ENCODE measurements around the gene SLC30A9. TPM values are rescaled to one million over a fixed set of nuclear protein-coding genes. Genes with fewer than 3 reads are reported as not detected.

The SLC30A9 gene
- total and polyA plus RNA-seq, 2 of the 13 experiments (the other 11 are each of a cell fraction or from before 2014, with no cell fraction given): 27.5 to 72.8 TPM

GRCh38 chr4:41975341-41975740 lies 15.0 kb upstream of the SLC30A9 start:
- WGBS (ENCODE audit: low lambda C conversion rate): 34% methylated on average over 1 of the region's 1 CpG
- H3K9ac ChIP-seq (ENCODE audit: insufficient read depth, low read depth, low read length): no peak overlapping the region
- DNase-seq (ENCODE audit: low spot score) (no peak), ATAC-seq (no peak), FAIRE-seq (no peak)
- no peak overlapping the region for H3K27ac ChIP-seq (ENCODE audit: extremely low read length, insufficient read depth, low read length)
- no peak overlapping the region for H3K4me3 ChIP-seq (replicated peaks in 1 of 3; ENCODE audit: insufficient read depth in 1 of 3, low read depth in 2 of 3, low read length in 3 of 3)
- no peak overlapping the region for H3K4me2 ChIP-seq (ENCODE audit: low read depth, low read length)
- BruUV-seq (replicated peaks): no TSS peak
- H2AFZ ChIP-seq (ENCODE audit: low read length): no peak overlapping the region
- intact Hi-C loops (cut with micrococcal nuclease; ENCODE audit: unreplicated experiment) (no loop called here), in situ Hi-C loops (cut with HindIII; ENCODE audit: extremely low pct_ligation_motif_present, low pct_unique_long_range_greater_than_20kb) (no loop called here)
- H3K79me2 ChIP-seq (ENCODE audit: insufficient read depth, low read length): no peaks in the 10 kb centered on the region
- no peaks in the 10 kb centered on the region for H3K9me3 ChIP-seq (ENCODE audit: low read length)
- H3K4me1 ChIP-seq (ENCODE audit: insufficient read depth, low read length): peaks cover 11% of the 10 kb centered on the region; the same call in 1 of the 2 replicates
- ChIA-PET CTCF (ENCODE audit: low intra/inter-chr PET ratio, low total read pairs) (no interaction called here), POLR2A (no interaction called here)
- TF ChIP-seq THAP8 (CRISPR knock-in tag; IDR thresholded peaks at IDR 0.05; ENCODE audit: borderline replicate concordance): no peak
- no peak for TF ChIP-seq KLF6 (CRISPR knock-in tag; IDR thresholded peaks at IDR 0.05)
- no peak for TF ChIP-seq ZNF704 (CRISPR knock-in tag; IDR thresholded peaks at IDR 0.05; ENCODE audit: borderline replicate concordance)
- no peak for TF ChIP-seq ZMYM3 (CRISPR knock-in tag; IDR thresholded peaks at IDR 0.05)
- no peak for TF ChIP-seq ZNF784 (CRISPR knock-in tag; IDR thresholded peaks at IDR 0.05; ENCODE audit: borderline replicate concordance)
- no peak for TF ChIP-seq BCL6 (CRISPR knock-in tag; IDR thresholded peaks at IDR 0.05)
- H4K20me1 ChIP-seq (ENCODE audit: insufficient read depth, low read length): no peaks in the 10 kb centered on the region
- no peaks in the 10 kb centered on the region for H3K36me3 ChIP-seq (replicated peaks in 1 of 2; ENCODE audit: control insufficient read depth in 1 of 2, insufficient read depth in 2 of 2, low read length in 2 of 2)
- H3K27me3 ChIP-seq (ENCODE audit: control insufficient read depth in 1 of 2, insufficient read depth in 2 of 2, low read length in 2 of 2): no peaks in the 10 kb centered on the region

Data from HepG2 (cell line).